Nephron progenitor cell (in vitro differentiated cells): ENCODE data around the gene ST6GAL1.

Source experiments
- DNase-seq: peaks from one replicate; pipeline ENCODE4 v3.0.0; 2021
- H3K27ac Mint-ChIP-seq: 2 replicates; pipeline ENCODE4 v1.8.0; 2021; ENCODE audit warnings: mild to moderate bottlenecking, moderate library complexity, mixed read lengths
- H3K27me3 Mint-ChIP-seq: 2 replicates; pipeline ENCODE4 v1.8.0; 2021; ENCODE audit warnings: mild to moderate bottlenecking, low read depth, mixed read lengths; ENCODE audit not compliant: poor library complexity
- H3K36me3 Mint-ChIP-seq: 2 replicates; pipeline ENCODE4 v1.8.0; 2021; ENCODE audit warnings: low read depth, mixed read lengths
- H3K4me1 Mint-ChIP-seq: 2 replicates; pipeline ENCODE4 v1.8.0; 2021; ENCODE audit warnings: mixed read lengths
- H3K4me3 Mint-ChIP-seq: 2 replicates; pipeline ENCODE4 v1.8.0; 2021; ENCODE audit warnings: mild to moderate bottlenecking, moderate library complexity, mixed read lengths
- H3K9me3 Mint-ChIP-seq: 2 replicates; pipeline ENCODE4 v1.8.0; 2021; ENCODE audit warnings: mild to moderate bottlenecking, moderate library complexity, mixed read lengths
- CTCF ChIP-seq: fragments of 200-600 bp; sonication (generic); IDR thresholded peaks from 2 replicates; pipeline ENCODE4 v1.5.0; 2021; ENCODE audit warnings: antibody characterized with exemption

Gene ST6GAL1

GRCh38 chr3:186921578-186921977 is 8.7 kb upstream of the ST6GAL1 start:
- Mint-ChIP-seq H3K36me3 (no peaks in the 10 kb centered on the region), H3K9me3 (peaks cover 3% of the 10 kb centered on the region), H3K27me3 (peaks cover 5% of the 10 kb centered on the region), H3K27ac (no peak overlapping the region), H3K4me1 (peaks cover 42% of the 10 kb centered on the region), H3K4me3 (no peak overlapping the region)
- no peak for DNase-seq
- no peak for TF ChIP-seq CTCF

GRCh38 chr3:186922224-186922623 is 8.1 kb upstream of the ST6GAL1 start:
- DNase-seq: no peak
- Mint-ChIP-seq H3K27ac (no peak overlapping the region), H3K4me1 (peaks cover 42% of the 10 kb centered on the region), H3K27me3 (peaks cover 5% of the 10 kb centered on the region), H3K4me3 (no peak overlapping the region), H3K36me3 (no peaks in the 10 kb centered on the region), H3K9me3 (peaks cover 4% of the 10 kb centered on the region)
- TF ChIP-seq CTCF: no peak

GRCh38 chr3:186922790-186923189 is 7.5 kb upstream of the ST6GAL1 start:
- Mint-ChIP-seq H3K9me3 (peaks cover 9% of the 10 kb centered on the region), H3K36me3 (no peaks in the 10 kb centered on the region), H3K27me3 (peaks cover 7% of the 10 kb centered on the region), H3K27ac (no peak overlapping the region), H3K4me3 (no peak overlapping the region), H3K4me1 (peaks cover 39% of the 10 kb centered on the region)
- no peak for DNase-seq
- no peak for TF ChIP-seq CTCF

- Mint-ChIP-seq H3K36me3 (no peaks in the 10 kb centered on the region), H3K9me3 (peaks cover 13% of the 10 kb centered on the region), H3K27me3 (peaks cover 8% of the 10 kb centered on the region), H3K27ac (no peak overlapping the region), H3K4me1 (peaks cover 36% of the 10 kb centered on the region), H3K4me3 (no peak overlapping the region)
- DNase-seq: no peak
- TF ChIP-seq CTCF: no peak
Measured at GRCh38 chr3:186923241-186923640, 7.1 kb upstream of the ST6GAL1 start.

DNA sequence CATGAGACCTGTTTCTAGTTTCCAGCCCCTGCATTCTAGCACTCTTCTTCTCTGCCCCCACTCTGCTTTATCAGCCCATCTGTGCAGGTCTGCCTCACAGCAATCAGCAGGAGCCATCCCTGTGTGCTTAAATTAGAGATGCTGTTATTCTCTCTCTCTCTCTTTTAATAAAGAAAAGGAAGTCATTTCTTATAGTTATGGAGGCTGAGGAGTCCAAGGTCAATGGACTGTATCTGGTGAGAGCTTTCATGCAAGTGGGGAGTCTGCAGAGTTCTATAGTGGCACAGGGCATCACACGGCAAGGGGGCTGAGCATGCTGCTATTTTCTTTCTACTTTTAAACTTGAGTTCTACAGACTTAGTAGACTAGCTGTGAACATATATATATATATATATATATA is 4.5 kb upstream of the ST6GAL1 start:
- TF ChIP-seq CTCF: no peak
- no peak overlapping the region for H3K4me3 Mint-ChIP-seq

GRCh38 chr3:186929186-186929585 is 1.1 kb upstream of the ST6GAL1 start:
- H3K4me3 Mint-ChIP-seq: peak overlapping the region; percentile 32
- peaks cover 12% of the 10 kb centered on the region for H3K36me3 Mint-ChIP-seq
- H3K4me1 Mint-ChIP-seq: peaks cover 38% of the 10 kb centered on the region
- DNase-seq: no peak
- TF ChIP-seq CTCF: no peak
- H3K9me3 Mint-ChIP-seq: peaks cover 22% of the 10 kb centered on the region
- peaks cover 25% of the 10 kb centered on the region for H3K27me3 Mint-ChIP-seq
- H3K27ac Mint-ChIP-seq: no peak overlapping the region

More for the DNA sequence above, 4.5 kb upstream of the ST6GAL1 start:
- Mint-ChIP-seq H3K36me3 (no peaks in the 10 kb centered on the region), H3K9me3 (peaks cover 22% of the 10 kb centered on the region), H3K27me3 (peaks cover 25% of the 10 kb centered on the region), H3K27ac (no peak overlapping the region), H3K4me1 (peaks cover 36% of the 10 kb centered on the region)
- DNase-seq: no peak
